ENCODE measurements around the gene KRT37. TPM values are rescaled to one million over a fixed set of nuclear protein-coding genes. Genes with fewer than 3 reads are reported as not detected.
"Not testable (repeated sequence)": the region's sequence is repeated elsewhere in the genome, so short reads cannot be mapped to it uniquely, and the experiment has no call there.

Gene KRT37
- total RNA-seq, 2 donors from 2014 or later = not detected

DNA sequence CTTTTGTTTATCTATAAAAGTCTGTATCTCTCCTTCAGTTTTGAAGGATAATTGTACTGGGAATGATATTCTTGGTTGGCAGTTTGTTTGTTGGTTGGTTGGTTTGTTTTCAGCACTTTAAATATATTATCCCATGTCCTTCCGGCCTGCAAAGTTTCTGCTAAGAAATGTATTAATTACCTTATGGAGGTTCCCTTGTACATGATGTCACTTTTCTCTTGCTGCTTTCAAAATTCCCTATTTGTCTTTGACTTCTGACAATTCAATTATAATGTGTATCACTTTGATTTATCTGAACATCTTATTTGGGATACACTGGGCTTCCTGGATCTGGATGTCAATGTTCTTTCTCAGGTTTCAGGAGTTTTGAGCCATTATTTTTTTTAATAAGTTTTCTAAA, 38.2 kb downstream of the KRT37 start:
- Mint-ChIP-seq H3K4me1 (no peaks in the 10 kb centered on the region), H3K27me3 (ENCODE audit: insufficient read depth) (no peaks in the 10 kb centered on the region), H3K27ac (no peak overlapping the region), H3K9me3 (peaks cover 6% of the 10 kb centered on the region), H3K4me3 (no peak overlapping the region), H3K36me3 (ENCODE audit: low read depth) (no peaks in the 10 kb centered on the region)
- no peaks in the 10 kb centered on the region for H3K4me1 ChIP-seq (ENCODE audit: control insufficient read depth, insufficient read depth, low read length)
- H3K36me3 ChIP-seq (ENCODE audit: control insufficient read depth, insufficient read depth, low read length) = no peaks in the 10 kb centered on the region
- WGBS, 2 experiments (ENCODE audit: insufficient coverage in 1 of 2, insufficient read length in 1 of 2) = 100% methylated on average over 1 of the region's 1 CpG
- no peak overlapping the region for H3K4me3 ChIP-seq (ENCODE audit: low read length)
- DNase-seq = no peak
- H3K27me3 ChIP-seq (ENCODE audit: control insufficient read depth, insufficient read depth, low read length, poor library complexity, severe bottlenecking) = no peaks in the 10 kb centered on the region
- H3K9ac ChIP-seq (ENCODE audit: extremely low read depth, low read length, poor library complexity, severe bottlenecking) = no peak overlapping the region
- no peaks in the 10 kb centered on the region for H3K9me3 ChIP-seq (ENCODE audit: control insufficient read depth, low read length)
- TF ChIP-seq, protein P1, sequence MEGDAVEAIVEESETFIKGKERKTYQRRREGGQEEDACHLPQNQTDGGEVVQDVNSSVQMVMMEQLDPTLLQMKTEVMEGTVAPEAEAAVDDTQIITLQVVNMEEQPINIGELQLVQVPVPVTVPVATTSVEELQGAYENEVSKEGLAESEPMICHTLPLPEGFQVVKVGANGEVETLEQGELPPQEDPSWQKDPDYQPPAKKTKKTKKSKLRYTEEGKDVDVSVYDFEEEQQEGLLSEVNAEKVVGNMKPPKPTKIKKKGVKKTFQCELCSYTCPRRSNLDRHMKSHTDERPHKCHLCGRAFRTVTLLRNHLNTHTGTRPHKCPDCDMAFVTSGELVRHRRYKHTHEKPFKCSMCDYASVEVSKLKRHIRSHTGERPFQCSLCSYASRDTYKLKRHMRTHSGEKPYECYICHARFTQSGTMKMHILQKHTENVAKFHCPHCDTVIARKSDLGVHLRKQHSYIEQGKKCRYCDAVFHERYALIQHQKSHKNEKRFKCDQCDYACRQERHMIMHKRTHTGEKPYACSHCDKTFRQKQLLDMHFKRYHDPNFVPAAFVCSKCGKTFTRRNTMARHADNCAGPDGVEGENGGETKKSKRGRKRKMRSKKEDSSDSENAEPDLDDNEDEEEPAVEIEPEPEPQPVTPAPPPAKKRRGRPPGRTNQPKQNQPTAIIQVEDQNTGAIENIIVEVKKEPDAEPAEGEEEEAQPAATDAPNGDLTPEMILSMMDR (conservative IDR thresholded peaks at IDR 0.05) = no peak
- no peak overlapping the region for H3K27ac ChIP-seq (ENCODE audit: low read depth, low read length)

- DNase-seq = peak; percentile 10
- no peak overlapping the region for H3K27ac Mint-ChIP-seq
- 92% methylated on average over 1 of the region's 1 CpG; no CpG with 5 or more reads in 1 of the 2 experiments for WGBS, 2 experiments (ENCODE audit: insufficient coverage in 1 of 2, insufficient read length in 1 of 2)
Observed at GRCh38 chr17:41383690-41384089, 40.7 kb downstream of the KRT37 start.

GRCh38 chr17:41382394-41382793, 42.0 kb downstream of the KRT37 start:
- no peak overlapping the region for H3K27ac ChIP-seq (ENCODE audit: low read depth, low read length)
- DNase-seq = peak; percentile 25
- H3K27ac Mint-ChIP-seq = no peak overlapping the region
- H3K27me3 Mint-ChIP-seq (ENCODE audit: insufficient read depth) = peaks cover 1% of the 10 kb centered on the region
- no peak overlapping the region for H3K9ac ChIP-seq (ENCODE audit: extremely low read depth, low read length, poor library complexity, severe bottlenecking)
- H3K4me1 ChIP-seq (ENCODE audit: control insufficient read depth, insufficient read depth, low read length) = no peaks in the 10 kb centered on the region
- H3K4me3 ChIP-seq (ENCODE audit: low read length) = no peak overlapping the region
- no peaks in the 10 kb centered on the region for H3K36me3 Mint-ChIP-seq (ENCODE audit: low read depth)
- TF ChIP-seq, protein P1 (conservative IDR thresholded peaks at IDR 0.05) = no peak
- 93% methylated on average over 1 of the region's 1 CpG; no CpG with 5 or more reads in 1 of the 2 experiments for WGBS, 2 experiments (ENCODE audit: insufficient coverage in 1 of 2, insufficient read length in 1 of 2)
- no peak overlapping the region for H3K4me3 Mint-ChIP-seq
- no peaks in the 10 kb centered on the region for H3K9me3 ChIP-seq (ENCODE audit: control insufficient read depth, low read length)
- no peaks in the 10 kb centered on the region for H3K27me3 ChIP-seq (ENCODE audit: control insufficient read depth, insufficient read depth, low read length, poor library complexity, severe bottlenecking)
- peaks cover 7% of the 10 kb centered on the region for H3K9me3 Mint-ChIP-seq
- H3K36me3 ChIP-seq (ENCODE audit: control insufficient read depth, insufficient read depth, low read length) = no peaks in the 10 kb centered on the region
- H3K4me1 Mint-ChIP-seq = no peaks in the 10 kb centered on the region

More at GRCh38 chr17:41383690-41384089, 40.7 kb downstream of the KRT37 start:
- Mint-ChIP-seq H3K4me3 (no peak overlapping the region), H3K36me3 (ENCODE audit: low read depth) (no peaks in the 10 kb centered on the region), H3K27me3 (ENCODE audit: insufficient read depth) (peaks cover 1% of the 10 kb centered on the region), H3K9me3 (peaks cover 6% of the 10 kb centered on the region), H3K4me1 (no peaks in the 10 kb centered on the region)
- Histone ChIP-seq H3K4me1 (ENCODE audit: control insufficient read depth, insufficient read depth, low read length) (no peaks in the 10 kb centered on the region), H3K27ac (ENCODE audit: low read depth, low read length) (no peak overlapping the region), H3K4me3 (ENCODE audit: low read length) (no peak overlapping the region), H3K9me3 (ENCODE audit: control insufficient read depth, low read length) (no peaks in the 10 kb centered on the region), H3K36me3 (ENCODE audit: control insufficient read depth, insufficient read depth, low read length) (no peaks in the 10 kb centered on the region), H3K9ac (ENCODE audit: extremely low read depth, low read length, poor library complexity, severe bottlenecking) (no peak overlapping the region), H3K27me3 (ENCODE audit: control insufficient read depth, insufficient read depth, low read length, poor library complexity, severe bottlenecking) (no peaks in the 10 kb centered on the region)
- TF ChIP-seq, protein P1 (conservative IDR thresholded peaks at IDR 0.05) = no peak

GRCh38 chr17:41381943-41382342, 42.4 kb downstream of the KRT37 start, which contains the start of gene KRT34:
KRT34 (minus strand) TSS chr17:41382306; CDS start chr17:41382246, 60 bp downstream.
- not testable (repeated sequence) for H3K9ac ChIP-seq (ENCODE audit: extremely low read depth, low read length, poor library complexity, severe bottlenecking); H3K27ac ChIP-seq (ENCODE audit: low read depth, low read length); H3K4me3 Mint-ChIP-seq; H3K27ac Mint-ChIP-seq; H3K27me3 Mint-ChIP-seq (ENCODE audit: insufficient read depth); H3K36me3 ChIP-seq (ENCODE audit: control insufficient read depth, insufficient read depth, low read length); H3K9me3 ChIP-seq (ENCODE audit: control insufficient read depth, low read length); H3K9me3 Mint-ChIP-seq; H3K4me1 ChIP-seq (ENCODE audit: control insufficient read depth, insufficient read depth, low read length); H3K27me3 ChIP-seq (ENCODE audit: control insufficient read depth, insufficient read depth, low read length, poor library complexity, severe bottlenecking); H3K36me3 Mint-ChIP-seq (ENCODE audit: low read depth); H3K4me3 ChIP-seq (ENCODE audit: low read length); H3K4me1 Mint-ChIP-seq
- whole genome bisulfite sequencing, 2 experiments (ENCODE audit: insufficient coverage in 1 of 2, insufficient read length in 1 of 2) = 95 to 100% methylated on average over 2 to 13 of the region's 13 CpGs
- DNase-seq = peak; percentile 34

- H3K27ac Mint-ChIP-seq; H3K27me3 ChIP-seq (ENCODE audit: control insufficient read depth, insufficient read depth, low read length, poor library complexity, severe bottlenecking); H3K9ac ChIP-seq (ENCODE audit: extremely low read depth, low read length, poor library complexity, severe bottlenecking); H3K36me3 Mint-ChIP-seq (ENCODE audit: low read depth); H3K36me3 ChIP-seq (ENCODE audit: control insufficient read depth, insufficient read depth, low read length); H3K27me3 Mint-ChIP-seq (ENCODE audit: insufficient read depth); H3K9me3 Mint-ChIP-seq; H3K4me1 ChIP-seq (ENCODE audit: control insufficient read depth, insufficient read depth, low read length); DNase-seq; H3K9me3 ChIP-seq (ENCODE audit: control insufficient read depth, low read length); H3K4me1 Mint-ChIP-seq; H3K4me3 ChIP-seq (ENCODE audit: low read length); H3K27ac ChIP-seq (ENCODE audit: low read depth, low read length); H3K4me3 Mint-ChIP-seq: not testable (repeated sequence)
- WGBS, 2 experiments (ENCODE audit: insufficient coverage in 1 of 2, insufficient read length in 1 of 2) = 93 to 100% methylated on average over 7 of the region's 7 CpGs
Observed at GRCh38 chr17:41380091-41380490, 44.3 kb downstream of the KRT37 start.

All from endodermal cell (in vitro differentiated cells).